ENCODE measurements around the gene GPR15LG. TPM values are rescaled to one million over a fixed set of nuclear protein-coding genes. Genes with fewer than 3 reads are reported as not detected.

The GPR15LG gene
- total and polyA plus RNA-seq, 2 experiments from 2014 or later: not detected

DNA sequence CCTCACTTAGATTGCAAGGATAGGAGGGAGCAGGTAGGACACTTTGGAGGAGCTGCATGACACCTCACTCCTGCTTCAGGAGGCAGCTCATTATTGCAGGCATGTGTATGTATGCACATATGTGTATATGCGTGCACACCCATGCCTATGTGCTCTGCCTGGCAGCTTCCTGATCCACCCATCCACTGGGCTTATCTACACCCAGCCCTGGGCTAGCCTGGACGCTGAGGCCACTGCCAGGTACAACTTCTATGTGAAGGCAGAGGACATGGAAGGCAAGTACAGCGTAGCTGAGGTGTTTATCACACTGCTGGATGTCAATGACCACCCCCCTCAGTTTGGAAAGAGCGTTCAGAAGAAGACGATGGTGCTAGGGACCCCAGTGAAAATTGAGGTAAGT lies 38.4 kb downstream of the GPR15LG start:
- H3K4me1 ChIP-seq (ENCODE audit: insufficient read depth): no peaks in the 10 kb centered on the region
- in situ Hi-C loops (cut with MboI): no loop called here
- H3K9me3 ChIP-seq (ENCODE audit: low read depth): no peaks in the 10 kb centered on the region
- 19 to 22% methylated on average over 5 of the region's 5 CpGs for WGBS, 2 experiments (ENCODE audit: low coverage in 1 of 2, low lambda C conversion rate in 2 of 2, missing lambda C conversion rate in 2 of 2)
- no peak overlapping the region for H3K4me3 ChIP-seq
- no peaks in the 10 kb centered on the region for H4K20me1 ChIP-seq (ENCODE audit: insufficient read depth)
- no peak overlapping the region for H2AFZ ChIP-seq
- H3K9ac ChIP-seq: no peak overlapping the region
- DNase-seq: no peak
- no peaks in the 10 kb centered on the region for H3F3A ChIP-seq (ENCODE audit: insufficient read depth)
- no peak overlapping the region for H3K4me2 ChIP-seq (ENCODE audit: unreplicated experiment)
- no peaks in the 10 kb centered on the region for H3K79me2 ChIP-seq (ENCODE audit: insufficient read depth)
- peaks cover 6% of the 10 kb centered on the region; the same call in 1 of the 2 replicates for H3K27me3 ChIP-seq (replicated peaks; ENCODE audit: insufficient read depth)
- no peaks in the 10 kb centered on the region for H3K36me3 ChIP-seq (ENCODE audit: low read depth)
- no peak overlapping the region for H3K27ac ChIP-seq
- no peaks in the 10 kb centered on the region for H3K9me2 ChIP-seq (ENCODE audit: insufficient read depth)
- TF ChIP-seq EZH2 (IDR thresholded peaks at IDR 0.05; ENCODE audit: insufficient read depth, poor library complexity, severe bottlenecking): no peak
- TF ChIP-seq EZH2phosphoT487 (IDR thresholded peaks at IDR 0.05; ENCODE audit: insufficient read depth, low read depth): no peak

DNA sequence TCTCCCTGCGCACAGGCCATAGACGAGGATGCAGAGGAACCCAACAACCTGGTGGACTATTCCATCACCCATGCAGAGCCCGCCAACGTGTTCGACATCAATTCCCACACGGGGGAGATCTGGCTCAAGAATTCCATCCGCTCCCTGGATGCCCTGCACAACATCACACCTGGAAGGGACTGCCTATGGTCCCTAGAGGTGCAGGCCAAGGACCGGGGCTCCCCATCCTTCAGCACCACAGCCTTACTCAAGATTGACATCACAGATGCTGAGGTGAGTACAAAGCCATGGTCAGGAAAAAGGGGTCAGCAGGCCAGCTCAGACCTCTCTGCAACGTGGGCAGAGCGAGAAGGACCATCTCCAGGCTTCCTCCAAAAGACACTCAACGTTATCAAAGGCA lies 39.5 kb downstream of the GPR15LG start:
- H3K4me1 ChIP-seq (ENCODE audit: insufficient read depth): no peaks in the 10 kb centered on the region
- H3F3A ChIP-seq (ENCODE audit: insufficient read depth): no peaks in the 10 kb centered on the region
- H2AFZ ChIP-seq: no peak overlapping the region
- H3K79me2 ChIP-seq (ENCODE audit: insufficient read depth): no peaks in the 10 kb centered on the region
- H3K9ac ChIP-seq: no peak overlapping the region
- H3K36me3 ChIP-seq (ENCODE audit: low read depth): no peaks in the 10 kb centered on the region
- no peak for DNase-seq
- no peaks in the 10 kb centered on the region for H4K20me1 ChIP-seq (ENCODE audit: insufficient read depth)
- no peaks in the 10 kb centered on the region for H3K9me2 ChIP-seq (ENCODE audit: insufficient read depth)
- H3K4me2 ChIP-seq (ENCODE audit: unreplicated experiment): no peak overlapping the region
- in situ Hi-C loops (cut with MboI): no loop called here
- no peak overlapping the region for H3K27ac ChIP-seq
- H3K27me3 ChIP-seq (replicated peaks; ENCODE audit: insufficient read depth): peaks cover 6% of the 10 kb centered on the region; the same call in 1 of the 2 replicates
- no peak for TF ChIP-seq EZH2phosphoT487 (IDR thresholded peaks at IDR 0.05; ENCODE audit: insufficient read depth, low read depth)
- no peak for TF ChIP-seq EZH2 (IDR thresholded peaks at IDR 0.05; ENCODE audit: insufficient read depth, poor library complexity, severe bottlenecking)
- no peak overlapping the region for H3K4me3 ChIP-seq
- no peaks in the 10 kb centered on the region for H3K9me3 ChIP-seq (ENCODE audit: low read depth)
- 61 to 67% methylated on average over 11 of the region's 11 CpGs for WGBS, 2 experiments (ENCODE audit: low coverage in 1 of 2, low lambda C conversion rate in 2 of 2, missing lambda C conversion rate in 2 of 2)

DNA sequence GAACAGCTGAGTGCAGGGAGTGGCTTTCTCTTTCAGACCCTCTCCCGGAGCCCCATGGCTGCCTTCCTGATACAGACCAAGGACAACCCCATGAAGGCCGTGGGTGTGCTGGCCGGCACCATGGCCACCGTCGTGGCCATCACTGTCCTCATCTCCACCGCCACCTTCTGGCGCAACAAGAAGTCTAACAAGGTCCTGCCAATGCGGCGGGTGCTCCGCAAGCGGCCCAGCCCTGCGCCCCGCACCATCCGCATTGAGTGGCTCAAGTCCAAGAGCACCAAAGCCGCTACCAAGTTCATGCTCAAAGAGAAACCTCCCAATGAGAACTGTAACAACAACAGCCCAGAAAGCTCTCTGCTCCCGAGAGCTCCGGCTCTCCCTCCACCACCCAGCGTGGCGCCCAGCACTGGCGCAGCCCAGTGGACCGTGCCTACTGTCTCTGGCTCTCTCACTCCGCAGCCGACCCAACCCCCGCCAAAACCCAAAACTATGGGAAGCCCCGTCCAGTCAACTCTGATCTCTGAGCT lies 40.5 kb downstream of the GPR15LG start:
- WGBS, 2 experiments (ENCODE audit: low coverage in 1 of 2, low lambda C conversion rate in 2 of 2, missing lambda C conversion rate in 2 of 2): 36 to 45% methylated on average over 21 to 25 of the region's 25 CpGs
- no peaks in the 10 kb centered on the region for H3K79me2 ChIP-seq (ENCODE audit: insufficient read depth)
- DNase-seq: no peak
- in situ Hi-C loops (cut with MboI): no loop called here
- H3K9me2 ChIP-seq (ENCODE audit: insufficient read depth): no peaks in the 10 kb centered on the region
- no peak overlapping the region for H3K4me2 ChIP-seq (ENCODE audit: unreplicated experiment)
- H4K20me1 ChIP-seq (ENCODE audit: insufficient read depth): no peaks in the 10 kb centered on the region
- H3K4me1 ChIP-seq (ENCODE audit: insufficient read depth): no peaks in the 10 kb centered on the region
- no peak overlapping the region for H2AFZ ChIP-seq
- no peak overlapping the region for H3K9ac ChIP-seq
- peaks cover 6% of the 10 kb centered on the region; the same call in 1 of the 2 replicates for H3K27me3 ChIP-seq (replicated peaks; ENCODE audit: insufficient read depth)
- no peaks in the 10 kb centered on the region for H3K36me3 ChIP-seq (ENCODE audit: low read depth)
- H3K27ac ChIP-seq: no peak overlapping the region
- H3K4me3 ChIP-seq: no peak overlapping the region
- H3F3A ChIP-seq (ENCODE audit: insufficient read depth): no peaks in the 10 kb centered on the region
- no peaks in the 10 kb centered on the region for H3K9me3 ChIP-seq (ENCODE audit: low read depth)
- TF ChIP-seq EZH2 (IDR thresholded peaks at IDR 0.05; ENCODE audit: insufficient read depth, poor library complexity, severe bottlenecking) (no peak), EZH2phosphoT487 (IDR thresholded peaks at IDR 0.05; ENCODE audit: insufficient read depth, low read depth) (no peak)

DNA sequence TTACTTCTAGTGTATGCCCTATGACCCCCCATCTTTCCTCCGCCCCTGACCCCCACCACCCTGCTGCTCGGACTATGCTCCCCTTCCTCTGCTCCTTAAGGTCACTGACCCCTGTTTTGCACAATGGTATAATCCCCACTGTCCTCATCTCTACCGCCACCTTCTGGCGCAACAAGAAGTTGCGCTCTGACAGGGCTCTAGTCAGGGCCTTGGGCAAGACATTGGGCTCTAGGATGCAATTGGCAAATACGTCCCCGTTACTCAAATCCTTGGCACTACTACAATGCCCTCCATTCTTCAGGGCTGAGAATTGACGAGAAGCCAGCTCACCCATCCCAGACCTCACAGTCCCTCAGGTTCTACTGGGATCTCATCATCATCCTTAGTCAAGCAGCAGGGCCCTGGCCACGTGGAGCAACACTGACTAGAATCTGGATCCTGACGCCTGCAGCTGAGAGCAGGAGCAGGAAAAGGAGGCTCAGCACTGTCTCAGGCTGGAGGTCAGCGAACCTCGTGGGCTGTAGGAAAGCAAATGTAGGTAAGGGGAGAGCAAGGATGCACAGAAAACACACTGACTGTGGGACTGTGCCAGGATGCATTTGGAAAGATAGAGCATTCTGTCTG lies 41.1 kb downstream of the GPR15LG start:
- peaks cover 1% of the 10 kb centered on the region; the same call in 1 of the 2 replicates for H3K27me3 ChIP-seq (replicated peaks; ENCODE audit: insufficient read depth)
- H3K9me3 ChIP-seq (ENCODE audit: low read depth): no peaks in the 10 kb centered on the region
- 36 to 40% methylated on average over 9 to 12 of the region's 12 CpGs for WGBS, 2 experiments (ENCODE audit: low coverage in 1 of 2, low lambda C conversion rate in 2 of 2, missing lambda C conversion rate in 2 of 2)
- H3K4me1 ChIP-seq (ENCODE audit: insufficient read depth): no peaks in the 10 kb centered on the region
- TF ChIP-seq EZH2 (IDR thresholded peaks at IDR 0.05; ENCODE audit: insufficient read depth, poor library complexity, severe bottlenecking): no peak
- TF ChIP-seq EZH2phosphoT487 (IDR thresholded peaks at IDR 0.05; ENCODE audit: insufficient read depth, low read depth): no peak
- no peaks in the 10 kb centered on the region for H3K79me2 ChIP-seq (ENCODE audit: insufficient read depth)
- H3K27ac ChIP-seq: no peak overlapping the region
- no peaks in the 10 kb centered on the region for H3F3A ChIP-seq (ENCODE audit: insufficient read depth)
- in situ Hi-C loops (cut with MboI): no loop called here
- H3K9ac ChIP-seq: no peak overlapping the region
- no peaks in the 10 kb centered on the region for H3K36me3 ChIP-seq (ENCODE audit: low read depth)
- H4K20me1 ChIP-seq (ENCODE audit: insufficient read depth): no peaks in the 10 kb centered on the region
- H3K4me2 ChIP-seq (ENCODE audit: unreplicated experiment): no peak overlapping the region
- no peak overlapping the region for H3K4me3 ChIP-seq
- no peaks in the 10 kb centered on the region for H3K9me2 ChIP-seq (ENCODE audit: insufficient read depth)
- no peak overlapping the region for H2AFZ ChIP-seq
- peak; percentile 32 for DNase-seq
